HUES64 (cell line): ENCODE measurements around the gene SYVN1.
"Not testable (repeated sequence)": the region's sequence is repeated elsewhere in the genome, so short reads cannot be mapped to it uniquely, and the experiment has no call there.

Experiments
- H3K27ac ChIP-seq: 2 replicates; pipeline ENCODE4 v1.7.0; 2013; ENCODE audit warnings: low read depth, low read length, inconsistent platforms
- H3K27me3 ChIP-seq: 2 replicates; pipeline ENCODE4 v1.6.1; 2013; ENCODE audit warnings: mild to moderate bottlenecking, low read length; ENCODE audit not compliant: insufficient read depth
- H3K36me3 ChIP-seq: 2 replicates; pipeline ENCODE4 v1.6.1; 2013; ENCODE audit warnings: mild to moderate bottlenecking, low read length; ENCODE audit not compliant: insufficient read depth
- H3K4me1 ChIP-seq: 2 replicates; pipeline ENCODE4 v1.6.1; 2013; ENCODE audit warnings: mild to moderate bottlenecking, low read length, moderate library complexity; ENCODE audit not compliant: insufficient read depth
- H3K4me3 ChIP-seq: 2 replicates; pipeline ENCODE4 v1.5.1; 2013; ENCODE audit warnings: mild to moderate bottlenecking, low read length, moderate library complexity
- H3K9ac ChIP-seq: 2 replicates; pipeline ENCODE4 v1.6.1; 2013; ENCODE audit warnings: mild to moderate bottlenecking, low read depth, low read length
- H3K9me3 ChIP-seq: 2 replicates; pipeline ENCODE4 v1.6.1; 2013; ENCODE audit warnings: low read depth, low read length; ENCODE audit not compliant: insufficient read depth
- WGBS: fragments of 150-250, 120-280 bp; methylation state at CpG from one replicate; pipeline ENCODE4 v1.1.7; 2013; ENCODE audit warnings: missing lambda C conversion rate; 5-methylcytosine and 5-hydroxymethylcytosine counted together

Gene SYVN1

DNA sequence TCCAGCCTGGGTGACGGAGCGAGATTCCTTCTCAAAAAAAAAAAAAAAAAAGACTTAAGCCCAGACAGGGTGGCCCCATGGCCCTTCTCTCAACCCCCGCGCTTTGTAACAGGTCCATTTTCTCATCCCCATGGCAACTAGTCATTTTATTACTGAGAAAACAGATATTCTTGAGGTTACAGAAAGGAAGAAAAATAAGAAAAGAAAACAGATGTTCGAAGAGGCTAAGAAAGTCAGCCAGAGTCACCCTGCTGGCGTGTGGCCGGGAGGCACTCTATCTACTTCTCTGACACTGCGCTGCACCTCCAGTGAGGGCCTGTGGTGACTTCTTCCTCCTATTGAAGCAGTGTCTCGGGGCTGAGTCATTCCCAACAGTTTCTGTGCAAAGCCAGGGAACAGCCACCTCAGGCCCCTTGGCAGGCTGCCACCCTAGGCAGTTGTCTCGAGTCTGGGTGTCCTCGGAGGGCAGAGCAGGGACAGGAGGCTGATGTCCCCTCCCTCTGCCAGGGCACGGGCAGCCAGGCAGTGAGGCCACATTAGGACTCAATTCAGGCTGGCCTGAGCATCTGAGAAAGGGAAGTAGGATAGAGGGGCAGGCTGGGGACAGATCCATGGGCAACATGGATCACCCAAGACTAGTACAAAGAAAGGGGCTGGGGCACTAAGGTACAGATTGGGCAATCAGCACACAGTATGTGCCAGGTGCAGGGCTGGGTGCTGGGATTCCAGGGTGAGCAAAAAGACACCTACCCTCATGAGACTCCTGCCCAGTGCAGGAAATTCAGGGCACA is 16.4 kb upstream of the SYVN1 start:
- H3K36me3 ChIP-seq = no peaks in the 10 kb centered on the region
- no peaks in the 10 kb centered on the region for H3K27me3 ChIP-seq
- no peaks in the 10 kb centered on the region for H3K4me1 ChIP-seq
- H3K9me3 ChIP-seq = 0 out of 2 replicates have a peak, but pooled peaks cover 4% of the 10 kb centered on the region
- no peak overlapping the region for H3K4me3 ChIP-seq
- H3K27ac ChIP-seq = no peak overlapping the region
- no peak overlapping the region for H3K9ac ChIP-seq
- 85% methylated on average over 12 of the region's 12 CpGs for WGBS

DNA sequence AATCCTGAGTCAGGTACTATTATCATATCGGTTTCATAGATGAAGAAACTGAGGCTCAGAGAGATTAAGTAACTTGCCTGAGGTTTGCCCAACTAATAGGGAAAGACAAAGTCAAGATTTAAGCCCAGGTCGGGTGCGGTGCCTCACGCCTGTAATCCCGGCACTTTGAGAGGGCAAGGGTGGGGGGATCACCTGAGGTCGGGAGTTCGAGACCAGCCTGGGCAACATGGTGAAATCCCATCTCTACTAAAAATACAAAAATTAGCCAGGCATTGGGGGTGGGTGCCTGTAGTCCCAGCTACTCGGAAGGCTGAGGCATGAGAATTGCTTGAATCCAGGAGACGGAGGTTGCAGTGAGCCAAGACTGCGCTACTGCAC is 15.8 kb upstream of the SYVN1 start:
- H3K9ac ChIP-seq, H3K27ac ChIP-seq, H3K9me3 ChIP-seq, H3K4me1 ChIP-seq, H3K27me3 ChIP-seq, H3K36me3 ChIP-seq, H3K4me3 ChIP-seq: not testable (repeated sequence)
- 87% methylated on average over 9 of the region's 10 CpGs for WGBS

DNA sequence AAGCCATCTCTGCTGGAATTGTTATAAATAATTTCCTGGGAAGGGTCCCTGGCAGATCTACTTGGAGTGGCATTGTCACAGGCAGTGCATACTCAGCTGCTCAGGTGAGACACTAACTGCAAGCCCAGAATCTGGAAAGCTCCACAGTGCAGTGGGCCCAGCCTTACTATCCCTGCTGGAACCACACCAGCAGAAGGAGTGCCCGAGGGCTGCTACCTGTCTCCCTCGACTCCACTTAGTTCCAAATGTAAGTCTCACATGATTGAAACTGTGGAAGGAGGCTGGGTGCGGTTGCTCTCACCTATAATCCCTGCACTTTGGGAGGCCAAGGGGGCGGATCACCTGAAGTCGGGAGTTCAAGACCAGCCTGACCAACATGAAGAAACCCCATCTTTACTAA is 14.3 kb upstream of the SYVN1 start:
- Histone ChIP-seq H3K27me3 (no peaks in the 10 kb centered on the region), H3K4me3 (no peak overlapping the region), H3K9ac (no peak overlapping the region), H3K4me1 (no peaks in the 10 kb centered on the region), H3K27ac (no peak overlapping the region), H3K36me3 (no peaks in the 10 kb centered on the region), H3K9me3 (0 out of 2 replicates have a peak, but pooled peaks cover 4% of the 10 kb centered on the region)
- 88% methylated on average over 5 of the region's 5 CpGs for WGBS

DNA sequence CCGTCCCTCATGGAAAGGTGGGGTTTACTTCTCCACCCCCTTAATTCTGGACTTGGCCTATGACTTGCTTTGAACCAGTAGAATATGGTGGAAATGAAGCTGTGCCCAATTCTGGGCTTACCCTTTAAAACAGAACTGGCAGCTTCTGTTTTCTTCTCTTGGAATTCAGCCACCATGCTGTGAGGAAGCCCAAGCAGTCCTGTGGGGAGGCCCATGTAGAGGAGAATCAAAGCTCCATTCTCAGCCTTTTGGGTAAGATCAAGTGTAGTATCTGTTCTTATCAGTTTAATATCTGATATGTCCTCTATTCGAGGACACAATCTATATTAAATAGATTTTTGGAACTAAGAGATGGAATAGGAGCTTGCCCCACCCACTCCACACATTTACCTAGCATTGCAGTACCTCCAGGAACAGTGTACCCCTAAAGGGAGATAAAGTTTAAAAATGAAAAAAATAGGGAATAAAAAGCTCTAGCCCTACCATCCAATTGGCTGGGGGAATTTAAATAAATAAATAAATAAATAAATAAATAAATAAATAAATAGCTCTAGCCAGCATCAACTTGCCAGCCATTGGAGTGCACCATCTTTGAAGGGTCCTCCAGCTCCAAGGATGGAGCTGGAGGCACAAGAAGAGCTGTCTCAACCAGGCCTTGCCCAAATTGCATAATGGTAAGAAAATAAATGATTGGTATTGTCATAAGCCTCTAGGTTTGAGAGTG is 13.2 kb upstream of the SYVN1 start:
- Histone ChIP-seq H3K36me3 (no peaks in the 10 kb centered on the region), H3K27me3 (no peaks in the 10 kb centered on the region), H3K9ac (no peak overlapping the region), H3K27ac (no peak overlapping the region), H3K4me3 (no peak overlapping the region), H3K4me1 (no peaks in the 10 kb centered on the region), H3K9me3 (0 out of 2 replicates have a peak, but pooled peaks cover 4% of the 10 kb centered on the region)
- no CpG with 5 or more reads among the region's 2 CpGs for WGBS

GRCh38 chr11:65141896-65142494 is 7.7 kb upstream of the SYVN1 start:
- WGBS = 95% methylated on average over 7 of the region's 7 CpGs
- no peak overlapping the region for H3K27ac ChIP-seq
- H3K4me3 ChIP-seq = no peak overlapping the region
- H3K9ac ChIP-seq = no peak overlapping the region
- H3K27me3 ChIP-seq = 0 out of 2 replicates have a peak, but pooled peaks cover 9% of the 10 kb centered on the region
- H3K4me1 ChIP-seq = no peaks in the 10 kb centered on the region
- 0 out of 2 replicates have a peak, but pooled peaks cover 4% of the 10 kb centered on the region for H3K9me3 ChIP-seq
- H3K36me3 ChIP-seq = no peaks in the 10 kb centered on the region

GRCh38 chr11:65136515-65137096 is 2.3 kb upstream of the SYVN1 start:
- 0 out of 2 replicates have a peak, but pooled peaks cover 2% of the 10 kb centered on the region for H3K4me1 ChIP-seq
- H3K36me3 ChIP-seq = peaks cover 10% of the 10 kb centered on the region
- 0 out of 2 replicates have a peak, but pooled peaks cover 9% of the 10 kb centered on the region for H3K27me3 ChIP-seq
- no peak overlapping the region for H3K27ac ChIP-seq
- WGBS = 92% methylated on average over 15 of the region's 15 CpGs
- H3K9ac ChIP-seq = no peak overlapping the region
- no peak overlapping the region for H3K4me3 ChIP-seq
- H3K9me3 ChIP-seq = no peaks in the 10 kb centered on the region

- H3K27ac ChIP-seq = peak overlapping the region; percentile 73
- peak overlapping the region; percentile 83 for H3K4me3 ChIP-seq
- 75% methylated on average over 10 of the region's 11 CpGs for WGBS
- H3K4me1 ChIP-seq = 0 out of 2 replicates have a peak, but pooled peaks cover 2% of the 10 kb centered on the region
- H3K36me3 ChIP-seq = peaks cover 19% of the 10 kb centered on the region
- no peaks in the 10 kb centered on the region for H3K9me3 ChIP-seq
- H3K27me3 ChIP-seq = 0 out of 2 replicates have a peak, but pooled peaks cover 8% of the 10 kb centered on the region
- peak overlapping the region; percentile 98 for H3K9ac ChIP-seq
These were observed 1.4 kb upstream of the SYVN1 start for GRCh38 chr11:65135633-65136145.

DNA sequence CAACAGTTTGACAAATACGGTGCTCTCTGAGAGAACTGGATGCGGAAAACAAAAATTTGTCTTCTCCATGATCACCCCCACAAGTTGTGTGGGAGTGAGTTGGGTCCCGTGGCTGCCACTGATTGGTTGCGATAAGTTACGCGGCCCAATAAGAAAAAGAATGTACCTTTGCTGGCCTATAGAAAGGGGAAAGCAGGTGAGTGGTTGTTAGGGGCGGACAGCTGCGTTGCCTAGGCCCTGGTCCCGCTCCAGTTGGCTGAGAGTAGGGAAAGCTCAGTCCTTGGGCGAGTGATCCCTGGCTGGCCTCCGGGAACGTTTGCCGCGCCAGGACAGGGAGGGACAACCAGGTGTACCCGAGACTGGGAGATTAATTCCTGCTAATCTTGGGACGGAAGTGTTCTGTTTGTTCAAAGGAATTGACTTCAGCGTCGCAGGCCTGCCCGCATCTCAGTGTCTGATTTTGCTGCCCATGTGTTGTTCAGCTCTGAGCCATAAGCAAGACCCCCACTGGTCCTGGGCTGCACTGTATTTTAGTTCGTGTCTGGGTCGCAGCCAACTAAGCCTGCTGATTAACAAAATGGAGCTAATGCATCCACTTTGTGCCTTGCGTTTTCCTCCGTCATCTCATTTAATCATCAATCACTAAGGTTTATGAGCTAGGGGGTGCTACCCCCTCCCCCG is 773 bp upstream of the SYVN1 start:
- 0 out of 2 replicates have a peak, but pooled peaks cover 2% of the 10 kb centered on the region for H3K4me1 ChIP-seq

DNA sequence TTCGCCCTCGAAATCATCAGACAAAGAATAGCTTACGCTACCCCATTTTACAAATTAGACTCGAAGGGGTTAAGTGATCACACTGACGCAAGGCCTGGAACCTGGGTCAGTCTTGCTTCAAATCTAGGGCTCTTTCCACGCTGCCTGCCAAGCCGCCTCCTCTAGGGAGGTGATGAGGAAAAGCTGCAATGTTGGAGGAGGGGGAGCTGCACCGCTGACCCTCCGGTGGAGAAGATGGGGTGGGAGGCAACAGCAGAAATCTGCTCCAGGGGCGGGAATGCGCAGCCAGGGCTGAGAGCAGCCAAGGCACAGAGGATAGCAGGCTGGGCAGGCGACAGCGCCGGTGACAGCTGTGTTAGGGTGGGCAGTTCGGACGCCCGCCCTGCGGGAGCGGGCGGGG is 595 bp downstream of the SYVN1 start:
- WGBS = under 1% methylated on average over 20 of the region's 20 CpGs
- H3K36me3 ChIP-seq = peaks cover 38% of the 10 kb centered on the region
- H3K4me1 ChIP-seq = 0 out of 2 replicates have a peak, but pooled peaks cover 2% of the 10 kb centered on the region
- H3K9me3 ChIP-seq = no peaks in the 10 kb centered on the region
- H3K9ac ChIP-seq = peak overlapping the region; percentile 98
- peak overlapping the region; percentile 94 for H3K27ac ChIP-seq
- no peaks in the 10 kb centered on the region for H3K27me3 ChIP-seq
- peak overlapping the region; percentile 83 for H3K4me3 ChIP-seq

More for the DNA sequence above, 773 bp upstream of the SYVN1 start:
- H3K27ac ChIP-seq = peak overlapping the region; percentile 94
- no peaks in the 10 kb centered on the region for H3K9me3 ChIP-seq
- H3K4me3 ChIP-seq = peak overlapping the region; percentile 83
- peaks cover 24% of the 10 kb centered on the region for H3K36me3 ChIP-seq
- WGBS = 6% methylated on average over 24 of the region's 24 CpGs
- 0 out of 2 replicates have a peak, but pooled peaks cover 2% of the 10 kb centered on the region for H3K27me3 ChIP-seq
- H3K9ac ChIP-seq = peak overlapping the region; percentile 98

DNA sequence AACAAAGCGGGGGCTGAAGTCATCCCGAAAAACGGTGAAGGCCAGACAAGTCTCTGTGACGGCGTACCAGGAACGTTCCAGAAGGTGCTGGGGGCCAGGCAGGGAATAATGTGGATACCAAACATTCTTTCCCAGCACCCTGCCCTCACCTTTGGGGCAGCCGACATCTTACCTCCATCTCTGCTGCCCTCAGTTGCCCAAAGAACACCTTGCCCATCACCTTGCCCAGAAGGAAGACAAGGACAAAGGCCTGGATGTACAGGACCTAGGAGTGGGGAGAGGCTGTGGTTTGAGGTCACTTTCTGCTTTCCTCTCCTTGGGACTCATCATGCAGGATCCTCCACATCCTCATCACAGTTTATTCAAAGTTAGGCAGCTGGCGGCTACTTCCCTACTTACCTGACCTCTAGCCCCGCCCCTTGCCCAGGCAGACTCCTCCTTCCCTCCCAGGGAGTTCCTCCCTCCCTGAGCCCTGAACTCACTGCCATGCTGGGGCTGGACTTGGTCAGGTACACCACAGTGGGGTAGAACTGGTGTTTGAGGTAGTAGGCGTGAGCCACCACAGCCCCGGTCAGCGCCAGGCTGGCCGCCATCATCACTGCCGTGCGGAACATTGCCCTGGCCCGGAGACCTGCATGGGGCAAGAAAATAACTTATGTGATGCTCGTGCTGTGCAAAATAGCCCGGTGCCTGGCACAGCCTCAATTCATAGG is 1.2 kb downstream of the SYVN1 start:
- Histone ChIP-seq H3K36me3 (peaks cover 43% of the 10 kb centered on the region), H3K4me3 (peak overlapping the region; percentile 83), H3K9me3 (no peaks in the 10 kb centered on the region), H3K27me3 (no peaks in the 10 kb centered on the region), H3K4me1 (0 out of 2 replicates have a peak, but pooled peaks cover 2% of the 10 kb centered on the region), H3K9ac (peak overlapping the region; percentile 98; the same call in 1 of the 2 replicates), H3K27ac (peak overlapping the region; percentile 94)
- WGBS = 52% methylated on average over 18 of the region's 18 CpGs
